EL (cell line): Measurements from ENCODE around the gene RETREG3.
"Not testable (repeated sequence)": the region's sequence is repeated elsewhere in the genome, so short reads cannot be mapped to it uniquely, and the experiment has no call there.

Source experiments
- DNase-seq: peaks from one replicate; pipeline ENCODE4 v3.0.0-alpha.2; 2016

RETREG3 gene

GRCh38 chr17:42612013-42612412 is 2.8 kb upstream of the RETREG3 start:
- no peak for DNase-seq

DNA sequence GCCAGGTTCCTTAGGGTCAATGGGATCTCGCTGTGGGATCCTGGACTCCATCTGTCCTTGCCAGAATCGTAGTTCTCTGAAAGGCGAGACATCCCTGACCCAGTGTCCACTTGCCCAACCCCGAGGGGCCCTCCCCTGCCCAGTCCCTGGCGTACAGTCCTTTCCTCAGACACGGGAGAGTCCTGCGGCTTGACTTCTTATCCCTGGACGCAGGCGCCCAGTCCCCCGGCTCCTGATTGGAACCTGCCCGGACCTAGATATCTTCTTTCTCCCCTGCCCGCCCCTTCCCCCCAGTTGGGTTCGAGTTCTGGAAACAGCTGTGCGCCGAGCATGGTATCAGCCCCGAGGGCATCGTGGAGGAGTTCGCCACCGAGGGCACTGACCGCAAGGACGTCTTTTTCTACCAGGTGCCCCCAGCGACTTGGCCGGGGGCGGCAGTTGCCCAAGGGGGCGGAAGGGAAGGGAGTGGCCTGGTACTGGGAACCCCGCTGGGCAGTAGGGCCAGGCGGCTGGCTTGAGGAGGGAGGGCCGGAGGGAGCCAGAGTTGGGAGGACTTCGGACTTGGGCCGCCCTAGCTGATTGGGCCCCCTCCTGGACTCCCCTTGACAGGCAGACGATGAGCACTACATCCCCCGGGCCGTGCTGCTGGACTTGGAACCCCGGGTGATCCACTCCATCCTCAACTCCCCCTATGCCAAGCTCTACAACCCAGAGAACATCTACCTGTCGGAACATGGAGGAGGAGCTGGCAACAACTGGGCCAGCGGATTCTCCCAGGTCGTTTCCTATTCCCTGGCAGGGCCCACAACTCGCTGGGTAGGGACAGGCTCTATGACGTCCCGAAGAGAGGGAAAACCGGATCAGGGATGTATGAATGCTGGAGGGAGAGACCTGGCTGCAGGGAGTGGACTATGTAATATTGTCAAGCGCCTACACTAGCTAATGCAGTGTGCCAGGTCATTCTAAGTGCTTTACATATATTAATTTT is 934 bp upstream of the RETREG3 start:
- not testable (repeated sequence) for DNase-seq

DNA sequence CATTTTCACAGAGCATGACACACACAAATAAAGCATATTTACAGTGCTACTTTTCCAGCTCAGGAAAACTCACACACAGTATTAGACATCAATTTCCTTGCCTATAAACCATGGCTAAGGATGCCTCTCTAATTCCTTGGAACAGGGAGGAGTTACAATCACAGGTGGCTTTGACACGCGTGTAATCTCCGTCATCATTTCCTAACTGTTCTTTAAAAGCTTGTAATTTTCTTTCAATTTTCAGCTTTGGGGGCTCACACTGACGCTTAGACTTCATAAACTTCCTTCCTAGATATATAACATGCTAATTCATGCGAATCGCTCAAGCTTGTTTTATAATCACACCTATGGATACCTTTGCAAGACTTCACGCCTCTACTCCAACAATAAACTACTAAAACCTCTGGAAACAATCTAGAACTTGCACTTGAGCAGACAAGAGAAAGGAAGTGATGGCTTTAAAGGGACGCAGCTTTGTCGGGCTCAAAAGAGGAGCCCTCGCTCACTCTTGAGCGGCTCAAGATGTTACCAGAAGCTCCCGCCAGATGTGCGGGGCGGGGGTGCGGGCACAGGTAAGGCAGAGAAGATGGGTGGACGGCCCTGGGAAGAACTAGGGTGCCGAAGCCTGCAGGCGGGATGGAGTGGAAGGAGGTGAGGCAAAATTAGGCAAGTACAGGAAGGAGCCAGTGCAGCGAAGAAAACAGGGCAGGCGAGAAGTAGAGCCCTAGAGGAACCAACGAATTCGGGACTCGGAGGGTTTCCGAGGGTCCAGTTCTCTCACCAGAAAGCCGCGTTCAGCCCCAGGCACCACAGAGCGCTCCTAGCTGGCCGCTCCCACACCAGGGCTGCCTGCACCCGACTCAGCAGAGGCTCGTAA is 631 bp downstream of the RETREG3 start:
- DNase-seq = peak; percentile 18

DNA sequence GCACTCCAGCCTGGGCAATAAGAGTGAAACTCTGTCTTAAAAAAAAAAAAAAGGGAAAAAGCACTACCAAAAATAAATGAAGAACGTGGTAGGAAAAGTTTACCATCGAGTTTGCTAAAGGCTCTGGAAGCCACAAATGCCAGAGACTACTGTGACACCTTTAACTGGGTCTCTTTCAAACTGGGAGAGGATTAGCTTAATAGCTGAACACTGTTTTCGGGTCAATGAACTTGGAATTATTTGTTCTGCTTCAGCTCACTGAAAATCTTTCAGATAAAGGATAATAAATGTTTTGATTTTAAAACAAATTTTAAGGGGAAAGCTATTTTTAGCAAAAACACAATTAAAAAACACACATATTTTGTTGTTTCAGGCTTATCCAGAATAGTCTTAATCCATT is 1.4 kb downstream of the RETREG3 start:
- DNase-seq = no peak

DNA sequence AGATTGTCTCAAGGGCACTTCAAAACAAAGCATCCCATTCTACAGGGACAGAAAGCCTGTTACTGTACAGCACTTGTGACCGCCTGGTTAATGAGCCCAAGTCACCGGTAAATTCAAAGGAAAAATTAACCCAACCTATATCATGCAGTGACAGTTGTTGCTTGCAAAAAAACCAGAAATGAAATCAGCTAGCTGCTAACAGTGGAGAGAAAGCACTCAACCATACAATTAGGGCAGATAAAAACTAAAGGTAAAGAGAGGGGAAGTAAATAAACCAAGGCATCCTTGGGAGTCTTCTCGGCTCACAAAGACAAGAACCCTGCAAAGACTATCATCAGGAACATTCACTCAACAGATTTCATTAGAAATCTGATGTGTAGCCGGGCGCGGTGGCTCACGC is 5.9 kb downstream of the RETREG3 start:
- DNase-seq = no peak

- DNase-seq = no peak
These were observed 10.3 kb downstream of the RETREG3 start for GRCh38 chr17:42598905-42599304.

DNA sequence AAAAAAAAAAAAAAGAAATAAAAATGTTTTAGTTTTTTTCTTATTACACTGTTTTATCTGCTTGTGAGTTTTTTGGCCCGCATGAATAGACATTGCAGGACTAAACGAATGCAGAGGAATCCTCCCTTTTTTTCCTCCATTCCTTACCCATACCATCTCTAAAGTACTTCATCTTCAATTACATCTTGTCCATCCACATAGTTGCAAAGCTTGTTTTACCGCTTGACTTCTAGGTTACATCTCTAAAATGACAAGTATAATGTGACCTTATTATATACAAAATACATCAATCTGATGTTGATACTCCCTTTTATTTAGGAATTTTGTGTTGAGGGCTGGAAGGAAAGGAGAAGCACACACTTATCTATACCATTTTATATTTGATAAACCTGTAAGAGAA is 12.8 kb downstream of the RETREG3 start:
- no peak for DNase-seq

DNA sequence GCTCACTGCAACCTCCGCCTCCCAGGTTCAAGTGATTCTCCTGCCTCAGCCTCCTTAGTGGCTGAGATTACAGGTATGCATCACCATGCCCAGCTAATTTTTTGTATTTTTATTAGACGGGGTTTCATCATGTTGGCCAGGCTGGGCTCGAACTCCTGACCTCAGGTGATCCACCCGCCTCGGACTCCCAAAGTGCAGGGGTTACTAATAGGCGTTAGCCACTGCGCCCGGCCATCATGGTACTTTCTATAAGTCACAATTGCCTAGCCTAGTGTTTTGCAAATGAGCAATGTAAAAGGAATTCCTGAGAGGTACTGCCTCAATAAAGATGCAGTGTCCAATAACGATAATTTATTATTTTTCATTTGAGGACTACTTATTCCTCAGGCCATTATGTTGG is 17.8 kb downstream of the RETREG3 start:
- no peak for DNase-seq

DNA sequence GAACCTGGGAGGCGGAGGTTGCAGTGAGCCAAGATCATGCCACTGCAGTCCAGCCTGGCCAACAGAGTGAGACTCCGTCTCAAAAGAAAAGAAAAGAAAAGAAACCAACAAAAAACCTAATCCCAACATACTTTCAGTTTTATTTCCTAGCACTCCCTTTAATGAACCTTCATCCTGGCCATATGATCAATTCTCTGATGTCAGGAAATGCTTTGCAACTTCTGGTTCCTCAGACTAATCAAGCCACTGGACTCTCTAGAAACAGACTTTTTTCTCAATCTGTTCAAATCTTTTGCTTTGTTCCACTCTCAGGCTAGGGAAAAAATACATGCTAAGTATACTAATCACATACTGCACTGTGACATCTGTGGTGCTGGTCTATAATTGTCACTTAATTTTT is 18.3 kb downstream of the RETREG3 start:
- DNase-seq = no peak

- no peak for DNase-seq
These were observed 22.5 kb downstream of the RETREG3 start for GRCh38 chr17:42586514-42587230.

- no peak for DNase-seq
These were observed 23.8 kb downstream of the RETREG3 start for GRCh38 chr17:42585353-42585752.

DNA sequence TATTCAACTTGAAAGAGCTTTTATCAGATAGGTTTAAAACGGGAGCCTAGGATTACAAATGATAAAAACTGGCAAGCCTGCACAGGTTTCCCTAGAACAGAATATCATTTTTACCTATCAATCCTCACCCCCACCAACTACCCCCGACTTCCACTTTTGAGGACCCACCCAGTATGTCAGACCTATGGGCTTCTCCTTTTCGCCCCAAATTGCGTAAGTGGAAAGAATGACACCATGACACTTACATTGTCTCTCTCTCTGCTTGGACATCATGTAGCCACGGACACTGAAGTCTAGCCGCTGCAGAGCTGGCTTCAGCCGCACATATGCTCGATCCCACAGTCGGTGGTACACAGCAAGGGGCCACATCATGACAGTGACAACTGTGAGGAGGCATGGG is 24.3 kb downstream of the RETREG3 start:
- DNase-seq = no peak

DNA sequence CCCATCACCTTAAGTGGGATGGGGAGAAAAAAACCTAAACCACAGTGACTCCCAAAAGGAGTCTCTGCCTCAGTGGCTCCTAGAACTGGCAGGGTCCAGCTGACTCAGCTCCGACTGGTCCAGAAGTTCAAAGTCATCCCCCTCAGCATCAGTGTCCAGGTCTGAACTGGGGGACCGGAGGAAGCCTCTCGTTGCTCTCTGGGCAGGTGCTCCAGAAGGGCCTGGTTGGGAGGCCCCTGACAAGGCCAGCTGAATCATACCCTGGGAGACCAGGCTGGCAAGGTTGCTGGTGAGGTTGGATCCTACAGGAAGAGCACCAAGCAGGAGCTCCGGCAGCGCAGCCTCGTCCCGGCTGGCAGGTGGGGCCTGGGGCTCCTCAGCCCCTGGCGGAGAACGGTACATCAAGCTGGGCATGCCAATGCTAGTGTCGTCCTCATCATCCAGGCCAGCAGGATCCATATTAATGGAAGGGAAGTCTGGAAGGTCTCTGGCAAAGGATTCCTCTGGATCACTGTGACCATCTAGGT is 27.4 kb downstream of the RETREG3 start:
- DNase-seq = no peak

DNA sequence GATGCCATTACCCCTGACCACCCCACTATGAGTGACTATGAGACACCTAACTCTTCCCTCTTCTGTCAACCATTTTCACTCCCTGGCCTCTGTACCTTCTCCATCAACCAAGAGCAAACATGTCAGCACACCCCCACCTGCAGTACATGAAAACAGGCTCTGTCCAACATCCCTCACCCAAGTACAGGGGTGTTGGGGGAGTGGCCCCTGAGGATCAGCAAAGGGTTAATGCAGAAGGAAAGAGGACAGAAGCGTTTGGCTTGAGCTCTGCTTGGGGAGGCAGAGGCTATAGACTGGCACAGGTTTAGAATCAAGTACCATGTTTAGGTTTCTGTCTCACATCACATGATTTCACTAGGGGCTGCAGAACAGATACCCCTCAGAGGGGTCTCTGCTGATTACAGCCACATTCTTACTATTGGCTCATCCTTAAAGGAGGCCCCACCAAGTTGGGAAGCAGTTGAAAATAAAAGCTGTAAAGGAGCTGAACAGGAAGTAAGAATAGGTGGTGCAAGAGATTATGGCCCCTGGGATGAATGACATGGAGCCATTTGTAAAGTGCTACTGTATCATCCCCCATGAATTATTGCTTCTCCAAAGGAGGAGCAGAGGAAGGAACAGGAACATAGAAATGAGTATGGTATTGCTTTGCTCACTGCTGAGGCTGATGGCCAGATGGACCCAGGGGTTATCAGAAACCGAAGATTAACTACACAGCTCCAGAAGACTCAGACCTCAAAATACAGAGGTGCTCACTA is 29.2 kb downstream of the RETREG3 start:
- DNase-seq = no peak

DNA sequence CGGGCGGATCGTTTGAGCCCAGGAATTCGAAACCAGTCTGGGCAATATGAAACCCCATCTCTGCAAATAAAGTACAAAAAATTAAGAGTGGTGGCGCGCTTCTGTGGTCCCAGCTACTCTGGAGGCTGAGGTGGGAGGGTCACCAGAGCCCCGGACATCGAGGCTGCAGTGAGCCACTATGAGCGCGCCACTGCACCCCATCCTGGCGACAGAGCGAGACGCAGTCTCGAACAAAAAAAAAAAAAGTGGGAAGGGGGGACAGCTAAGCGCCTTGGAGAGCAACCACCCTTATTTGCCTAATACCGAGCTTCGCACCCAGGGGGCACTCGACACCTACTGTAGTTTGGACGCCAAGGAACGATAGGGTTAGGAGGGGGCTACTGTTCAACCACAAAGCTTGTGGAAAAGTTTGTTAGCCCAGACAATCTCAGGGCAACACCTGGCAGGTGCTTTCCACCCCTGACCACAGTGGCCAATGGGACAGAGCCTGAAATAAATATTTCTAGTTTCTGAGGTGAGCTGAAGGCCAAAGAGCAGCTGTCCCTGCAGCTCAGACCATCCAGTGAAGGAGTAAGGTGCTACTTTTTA is 30.8 kb downstream of the RETREG3 start:
- peak; percentile 79 for DNase-seq

DNA sequence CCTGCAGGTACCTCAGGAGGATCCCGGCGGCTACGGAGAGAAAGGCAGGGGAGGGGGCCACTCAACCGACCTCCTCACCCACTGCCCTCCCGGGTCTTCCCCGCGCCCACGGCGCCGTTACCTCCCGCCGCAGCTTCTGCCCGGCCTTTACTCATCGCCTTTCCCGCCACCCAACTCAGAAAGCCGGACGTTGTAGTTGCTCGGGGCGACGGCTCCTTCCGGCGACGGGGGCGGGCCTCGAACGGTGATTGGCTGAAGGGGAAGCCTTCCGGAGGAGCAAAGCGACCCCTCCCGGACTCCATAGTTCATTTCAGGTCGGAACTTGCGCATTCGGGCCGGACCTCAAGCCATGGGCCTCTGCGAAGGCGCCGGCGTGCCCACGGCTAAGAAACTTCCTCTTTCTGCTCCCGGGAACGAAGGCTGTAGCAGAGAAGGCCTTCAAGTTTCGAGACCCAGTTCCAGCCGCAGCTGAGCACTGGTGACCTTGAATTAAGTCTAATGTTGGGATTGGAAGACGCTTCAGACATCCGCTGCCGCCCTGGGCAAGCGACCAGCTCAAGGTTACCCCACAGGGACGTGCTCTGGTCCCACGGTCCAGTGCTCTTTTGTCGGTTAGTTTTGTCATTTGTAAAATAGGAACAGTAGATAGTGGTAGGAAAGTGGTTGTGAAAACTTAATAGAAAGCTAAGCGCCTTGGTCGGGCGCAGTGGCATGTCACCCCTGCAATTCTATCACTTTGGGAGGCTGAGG is 31.5 kb downstream of the RETREG3 start, which contains the start of gene PSMC3IP:
Gene PSMC3IP, minus strand, starts transcription at position 198 of the 750 bp plus-strand sequence. Its CDS starts 43 bp downstream, at position 155.
- peak; percentile 96 for DNase-seq

DNA sequence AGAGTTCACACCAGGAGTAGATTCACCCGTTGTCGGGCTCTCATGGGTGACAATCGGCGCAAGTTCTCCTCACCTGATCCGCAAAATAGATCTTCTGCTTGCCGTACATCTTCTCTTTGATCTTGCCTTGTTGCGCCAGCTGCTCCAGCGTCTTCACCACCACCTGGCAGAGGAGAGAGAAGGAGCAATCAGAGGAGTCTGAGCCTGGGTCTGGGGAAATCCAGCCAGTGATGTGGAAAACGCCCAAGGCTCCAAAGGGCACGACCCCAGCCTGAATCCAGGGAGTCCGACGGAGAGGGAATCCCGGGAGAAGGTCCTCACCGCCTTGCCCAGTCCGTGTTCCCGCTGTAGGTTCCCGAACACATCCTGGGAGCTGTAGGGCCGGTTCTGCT is 32.0 kb downstream of the RETREG3 start:
- DNase-seq = no peak

GRCh38 chr17:42574463-42574862 is 34.7 kb downstream of the RETREG3 start:
- no peak for DNase-seq

DNA sequence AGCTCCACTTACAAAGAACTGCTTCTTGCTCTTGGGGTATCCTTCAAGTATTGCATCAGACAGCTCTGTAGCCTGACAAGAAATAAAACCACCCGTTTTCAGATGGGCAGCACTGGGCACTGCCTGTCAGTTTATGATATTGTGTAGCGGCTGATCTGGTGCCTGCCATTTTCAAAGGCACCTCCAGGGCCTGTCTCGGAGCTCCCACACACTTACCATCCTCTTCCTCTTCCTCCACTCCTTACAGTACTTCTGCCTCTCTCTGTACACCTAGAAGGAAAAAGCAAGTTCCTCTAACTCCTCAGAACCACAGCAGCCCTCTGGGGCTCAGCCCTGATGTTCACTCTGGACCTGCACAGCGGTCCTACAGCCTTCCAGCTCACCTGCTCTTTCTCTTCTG is 36.1 kb downstream of the RETREG3 start:
- DNase-seq = no peak

GRCh38 chr17:42571435-42572225 is 37.5 kb downstream of the RETREG3 start:
- DNase-seq = no peak
